K562 (cell line): Measurements from ENCODE around the gene GNA15. TPM values are rescaled to one million over a fixed set of nuclear protein-coding genes. Genes with fewer than 3 reads are reported as not detected.

Experiments used
- KLF1 ChIP-seq: fragments of 450-650 bp; IDR thresholded peaks from 2 replicates; pipeline ENCODE4 v1.6.1; 2016; ENCODE audit warnings: missing genetic modification characterization, missing compliant biosample characterization
- polyA plus RNA-seq, 8 experiments: library from polyadenylated mRNA; depleted of rRNA in 4 of 8; stranded (reverse) in 5 of 8; unstranded in 3 of 8; fragments of >200 nt; fragmentation: Nextera tagmentation in 2 of 8; fragmentation: Illumina TruSeq in 1 of 8; extraction: Ambion mirVana in 2 of 8; extraction: Trizol in 1 of 8; gene quantifications; 2 replicates each; pipeline versions ENCODE4 v1.2.1 to v1.2.3, GENCODE V29; 2011 to 2014; ENCODE audit warnings: inconsistent platforms in 1 of 8, missing spikeins in 1 of 8
- total RNA-seq, 7 experiments: library from RNA; depleted of rRNA in 6 of 7; stranded (reverse); fragments of >200 nt in 6 of 7; fragmentation: Illumina TruSeq in 2 of 7; extraction: Trizol in 2 of 7; gene quantifications; 2 replicates each; pipeline versions ENCODE4 v1.2.1 to v1.2.3, GENCODE V29; 2011 to 2021; ENCODE audit warnings: low replicate concordance in 1 of 7

The GNA15 gene
- total and polyA plus RNA-seq, 9 of the 15 experiments (the other 6 are each of a cell fraction or from before 2014, with no cell fraction given), result 0.03 to 0.24 (median 0.11) TPM; not detected in 1

DNA sequence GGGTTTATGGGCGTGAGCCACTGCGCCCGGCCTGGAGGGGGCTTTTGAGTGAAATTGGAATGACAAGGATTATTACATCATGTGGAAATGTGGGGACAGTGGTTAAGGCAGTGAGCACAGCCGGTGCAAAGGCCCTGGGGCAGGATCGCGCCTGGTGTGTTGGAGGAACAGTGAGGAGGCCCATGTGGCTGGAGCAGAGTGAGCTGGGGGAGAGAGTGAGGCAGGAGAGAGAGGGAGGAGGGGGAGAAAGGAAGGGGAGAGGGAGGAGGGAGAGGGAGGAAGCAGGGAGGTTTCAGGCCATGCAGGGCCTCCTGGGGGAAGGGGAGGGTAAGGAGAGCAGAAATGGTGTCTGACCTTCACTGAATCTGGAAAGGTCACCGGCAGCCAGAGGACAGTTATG is 77.3 kb downstream of the GNA15 start (continued):
- TF ChIP-seq KLF1 (tag), result no peak

Other genes with a start within 250 kb of the GNA15 start
Only the 7 nearest of the 10 such genes appear.
- gene TLE6, start 158.5 kb upstream of the GNA15 start, total RNA-seq (2014; rRNA removed), result 3.3 and 6.1 TPM in 2 replicates
- 1.1 and 1.2 TPM in 2 replicates for gene TLE6, start 158.5 kb upstream of the GNA15 start, total RNA-seq (2014; rRNA removed; fragmentation: Illumina TruSeq; extraction: Trizol)
- gene TLE6, start 158.5 kb upstream of the GNA15 start, total RNA-seq (2015; rRNA removed; fragmentation: Illumina TruSeq; extraction: Trizol), result 3.4 and 3.5 TPM in 2 replicates
- 1.8 TPM in 2 replicates for gene TLE6, start 158.5 kb upstream of the GNA15 start, total RNA-seq (2021)
- gene TLE6, start 158.5 kb upstream of the GNA15 start, polyA plus RNA-seq (2011; rRNA removed), result 3.3 and 3.5 TPM in 2 replicates
- gene TLE6, start 158.5 kb upstream of the GNA15 start, polyA plus RNA-seq (2014; fragmentation: Illumina TruSeq; extraction: Trizol), result 1.8 and 3.1 TPM in 2 replicates
- 1 to 10 TPM; 1.2 to 1.5 TPM for gene TLE6, start 158.5 kb upstream of the GNA15 start, polyA plus RNA-seq (2014; fragmentation: Nextera tagmentation; extraction: Ambion mirVana)
- 2.5 and 4.4 TPM in 2 replicates for gene TLE6, start 158.5 kb upstream of the GNA15 start, polyA plus RNA-seq (2014; rRNA removed)
- 5.5 and 6.4 TPM in 2 replicates for gene TLE2, start 106.8 kb upstream of the GNA15 start, total RNA-seq (2014; rRNA removed)
- gene TLE2, start 106.8 kb upstream of the GNA15 start, total RNA-seq (2014; rRNA removed; fragmentation: Illumina TruSeq; extraction: Trizol), result 2.4 and 2.7 TPM in 2 replicates
- gene TLE2, start 106.8 kb upstream of the GNA15 start, total RNA-seq (2015; rRNA removed; fragmentation: Illumina TruSeq; extraction: Trizol), result 4.4 and 4.5 TPM in 2 replicates
- gene TLE2, start 106.8 kb upstream of the GNA15 start, total RNA-seq (2021), result 13.1 and 15.2 TPM in 2 replicates
- gene TLE2, start 106.8 kb upstream of the GNA15 start, polyA plus RNA-seq (2011; rRNA removed), result 10.7 and 12.0 TPM in 2 replicates
- 6.2 and 8.8 TPM in 2 replicates for gene TLE2, start 106.8 kb upstream of the GNA15 start, polyA plus RNA-seq (2014; fragmentation: Illumina TruSeq; extraction: Trizol)
- gene TLE2, start 106.8 kb upstream of the GNA15 start, polyA plus RNA-seq (2014; fragmentation: Nextera tagmentation; extraction: Ambion mirVana), result under 1 TPM; 0.35 to 0.53 TPM
- gene TLE2, start 106.8 kb upstream of the GNA15 start, polyA plus RNA-seq (2014; rRNA removed), result 10.5 and 10.6 TPM in 2 replicates
- gene TLE5, start 73.5 kb upstream of the GNA15 start, total RNA-seq (2014; rRNA removed), result 264 and 355 TPM in 2 replicates
- 75.8 and 89.1 TPM in 2 replicates for gene TLE5, start 73.5 kb upstream of the GNA15 start, total RNA-seq (2014; rRNA removed; fragmentation: Illumina TruSeq; extraction: Trizol)
- gene TLE5, start 73.5 kb upstream of the GNA15 start, total RNA-seq (2015; rRNA removed; fragmentation: Illumina TruSeq; extraction: Trizol), result 172 and 178 TPM in 2 replicates
- 347 and 360 TPM in 2 replicates for gene TLE5, start 73.5 kb upstream of the GNA15 start, total RNA-seq (2021)
- 280 and 366 TPM in 2 replicates for gene TLE5, start 73.5 kb upstream of the GNA15 start, polyA plus RNA-seq (2011; rRNA removed)
- 235 and 381 TPM in 2 replicates for gene TLE5, start 73.5 kb upstream of the GNA15 start, polyA plus RNA-seq (2014; fragmentation: Illumina TruSeq; extraction: Trizol)
- 1 to 10 TPM; 2.0 to 6.2 TPM for gene TLE5, start 73.5 kb upstream of the GNA15 start, polyA plus RNA-seq (2014; fragmentation: Nextera tagmentation; extraction: Ambion mirVana)
- 316 and 334 TPM in 2 replicates for gene TLE5, start 73.5 kb upstream of the GNA15 start, polyA plus RNA-seq (2014; rRNA removed)
- gene GNA11, start 41.7 kb upstream of the GNA15 start, total RNA-seq (2014; rRNA removed), result 14.5 and 19.3 TPM in 2 replicates
- 7.0 and 12.7 TPM in 2 replicates for gene GNA11, start 41.7 kb upstream of the GNA15 start, total RNA-seq (2014; rRNA removed; fragmentation: Illumina TruSeq; extraction: Trizol)
- 13.4 and 16.5 TPM in 2 replicates for gene GNA11, start 41.7 kb upstream of the GNA15 start, total RNA-seq (2015; rRNA removed; fragmentation: Illumina TruSeq; extraction: Trizol)
- 24.3 and 24.8 TPM in 2 replicates for gene GNA11, start 41.7 kb upstream of the GNA15 start, total RNA-seq (2021)
- 3.6 and 9.7 TPM in 2 replicates for gene GNA11, start 41.7 kb upstream of the GNA15 start, polyA plus RNA-seq (2011; rRNA removed)
- 23.5 and 24.5 TPM in 2 replicates for gene GNA11, start 41.7 kb upstream of the GNA15 start, polyA plus RNA-seq (2014; fragmentation: Illumina TruSeq; extraction: Trizol)
- under 1 TPM; 0.18 to 0.21 TPM for gene GNA11, start 41.7 kb upstream of the GNA15 start, polyA plus RNA-seq (2014; fragmentation: Nextera tagmentation; extraction: Ambion mirVana)
- 16.6 and 18.2 TPM in 2 replicates for gene GNA11, start 41.7 kb upstream of the GNA15 start, polyA plus RNA-seq (2014; rRNA removed)
- gene S1PR4, start 42.7 kb downstream of the GNA15 start, total RNA-seq (2014; rRNA removed), result not detected in 2 replicates
- not detected in 2 replicates for gene S1PR4, start 42.7 kb downstream of the GNA15 start, total RNA-seq (2014; rRNA removed; fragmentation: Illumina TruSeq; extraction: Trizol)
- not detected in 2 replicates for gene S1PR4, start 42.7 kb downstream of the GNA15 start, total RNA-seq (2015; rRNA removed; fragmentation: Illumina TruSeq; extraction: Trizol)
- gene S1PR4, start 42.7 kb downstream of the GNA15 start, total RNA-seq (2021), result 0.18 and 0.27 TPM in 2 replicates
- gene S1PR4, start 42.7 kb downstream of the GNA15 start, polyA plus RNA-seq (2011; rRNA removed), result not detected in 2 replicates
- gene S1PR4, start 42.7 kb downstream of the GNA15 start, polyA plus RNA-seq (2014; fragmentation: Illumina TruSeq; extraction: Trizol), result not detected in 2 replicates
- gene S1PR4, start 42.7 kb downstream of the GNA15 start, polyA plus RNA-seq (2014; fragmentation: Nextera tagmentation; extraction: Ambion mirVana), result not detected
- gene S1PR4, start 42.7 kb downstream of the GNA15 start, polyA plus RNA-seq (2014; rRNA removed), result 0.07 TPM in 1 of 2 replicates, not detected in the other
- 49.3 and 79.1 TPM in 2 replicates for gene NCLN, start 49.9 kb downstream of the GNA15 start, total RNA-seq (2014; rRNA removed)
- 11.6 and 20.2 TPM in 2 replicates for gene NCLN, start 49.9 kb downstream of the GNA15 start, total RNA-seq (2014; rRNA removed; fragmentation: Illumina TruSeq; extraction: Trizol)
- 39.7 and 47.4 TPM in 2 replicates for gene NCLN, start 49.9 kb downstream of the GNA15 start, total RNA-seq (2015; rRNA removed; fragmentation: Illumina TruSeq; extraction: Trizol)
- gene NCLN, start 49.9 kb downstream of the GNA15 start, total RNA-seq (2021), result 120 and 126 TPM in 2 replicates
- gene NCLN, start 49.9 kb downstream of the GNA15 start, polyA plus RNA-seq (2011; rRNA removed), result 39.6 and 55.9 TPM in 2 replicates
- gene NCLN, start 49.9 kb downstream of the GNA15 start, polyA plus RNA-seq (2014; fragmentation: Illumina TruSeq; extraction: Trizol), result 25.6 and 56.1 TPM in 2 replicates
- gene NCLN, start 49.9 kb downstream of the GNA15 start, polyA plus RNA-seq (2014; fragmentation: Nextera tagmentation; extraction: Ambion mirVana), result 1 to 10 TPM; 3.8 to 5.9 TPM
- gene NCLN, start 49.9 kb downstream of the GNA15 start, polyA plus RNA-seq (2014; rRNA removed), result 58.0 and 62.8 TPM in 2 replicates
- 0.05 and 0.73 TPM in 2 replicates for gene CELF5, start 88.6 kb downstream of the GNA15 start, total RNA-seq (2014; rRNA removed)
- gene CELF5, start 88.6 kb downstream of the GNA15 start, total RNA-seq (2014; rRNA removed; fragmentation: Illumina TruSeq; extraction: Trizol), result 0.07 and 0.26 TPM in 2 replicates
- 0.36 and 0.41 TPM in 2 replicates for gene CELF5, start 88.6 kb downstream of the GNA15 start, total RNA-seq (2015; rRNA removed; fragmentation: Illumina TruSeq; extraction: Trizol)
- 0.29 and 0.49 TPM in 2 replicates for gene CELF5, start 88.6 kb downstream of the GNA15 start, total RNA-seq (2021)
- gene CELF5, start 88.6 kb downstream of the GNA15 start, polyA plus RNA-seq (2011; rRNA removed), result 0.28 and 0.38 TPM in 2 replicates
- 0.22 and 0.39 TPM in 2 replicates for gene CELF5, start 88.6 kb downstream of the GNA15 start, polyA plus RNA-seq (2014; fragmentation: Illumina TruSeq; extraction: Trizol)
- gene CELF5, start 88.6 kb downstream of the GNA15 start, polyA plus RNA-seq (2014; fragmentation: Nextera tagmentation; extraction: Ambion mirVana), result under 1 TPM; 0.01 to 0.07 TPM
- 0.27 and 0.56 TPM in 2 replicates for gene CELF5, start 88.6 kb downstream of the GNA15 start, polyA plus RNA-seq (2014; rRNA removed)